ENCODE measurements around the gene TMEM258.

The TMEM258 gene

GRCh38 chr11:61795876-61796526 is 3.6 kb upstream of the TMEM258 start:
- no peak for DNase-seq (ENCODE audit: low read depth in 2 of 2)

DNA sequence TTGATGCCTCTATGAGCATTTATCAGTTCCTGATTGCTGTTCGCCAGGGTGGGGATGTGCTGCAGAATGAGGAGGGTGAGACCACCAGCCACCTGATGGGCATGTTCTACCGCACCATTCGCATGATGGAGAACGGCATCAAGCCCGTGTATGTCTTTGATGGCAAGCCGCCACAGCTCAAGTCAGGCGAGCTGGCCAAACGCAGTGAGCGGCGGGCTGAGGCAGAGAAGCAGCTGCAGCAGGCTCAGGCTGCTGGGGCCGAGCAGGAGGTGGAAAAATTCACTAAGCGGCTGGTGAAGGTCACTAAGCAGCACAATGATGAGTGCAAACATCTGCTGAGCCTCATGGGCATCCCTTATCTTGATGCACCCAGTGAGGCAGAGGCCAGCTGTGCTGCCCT is 3.1 kb upstream of the TMEM258 start:
- no peak for DNase-seq (ENCODE audit: low read depth in 2 of 2)

- DNase-seq (ENCODE audit: low read depth in 2 of 2): no peak
Measured at GRCh38 chr11:61794579-61794978, 2.2 kb upstream of the TMEM258 start.

- DNase-seq (ENCODE audit: low read depth in 2 of 2): no peak
Measured at GRCh38 chr11:61793829-61794204, 1.4 kb upstream of the TMEM258 start.

DNA sequence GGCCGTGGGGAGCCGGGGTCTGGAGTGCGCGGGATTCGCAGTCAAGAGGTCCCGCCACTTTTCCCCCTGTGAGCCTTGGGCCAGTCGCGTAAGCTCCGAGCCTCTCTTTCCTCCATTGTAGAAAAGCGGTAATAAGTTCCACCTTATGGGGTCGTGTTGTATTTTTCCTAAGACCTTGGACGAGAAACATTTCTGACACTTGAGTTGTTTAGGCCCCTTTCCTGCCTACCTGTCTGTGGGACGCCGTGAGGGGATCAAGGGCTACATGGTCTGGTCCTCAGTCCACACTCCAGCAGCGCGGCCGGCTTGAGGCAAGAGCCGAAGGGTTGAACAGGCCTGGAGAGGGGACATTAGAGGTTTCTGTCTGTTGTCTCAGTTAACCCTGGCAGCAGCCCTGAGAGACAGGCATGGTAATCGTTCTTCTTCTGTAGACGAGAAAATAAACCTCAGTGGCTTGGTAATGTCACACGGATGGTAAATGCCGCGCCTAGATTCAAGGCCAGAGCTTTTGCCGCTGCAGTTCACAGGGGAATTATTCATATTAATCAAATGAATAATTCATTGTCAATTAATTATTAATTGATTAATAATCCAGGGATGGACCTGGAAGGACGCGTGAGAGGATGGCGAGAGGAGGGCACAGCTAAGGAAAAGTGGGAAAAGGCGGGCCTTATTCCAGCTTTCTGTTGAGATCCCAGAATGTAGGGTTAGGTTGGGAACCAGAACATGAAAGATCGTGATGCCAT is 857 bp upstream of the TMEM258 start:
- DNase-seq (ENCODE audit: low read depth in 2 of 2): no peak

DNA sequence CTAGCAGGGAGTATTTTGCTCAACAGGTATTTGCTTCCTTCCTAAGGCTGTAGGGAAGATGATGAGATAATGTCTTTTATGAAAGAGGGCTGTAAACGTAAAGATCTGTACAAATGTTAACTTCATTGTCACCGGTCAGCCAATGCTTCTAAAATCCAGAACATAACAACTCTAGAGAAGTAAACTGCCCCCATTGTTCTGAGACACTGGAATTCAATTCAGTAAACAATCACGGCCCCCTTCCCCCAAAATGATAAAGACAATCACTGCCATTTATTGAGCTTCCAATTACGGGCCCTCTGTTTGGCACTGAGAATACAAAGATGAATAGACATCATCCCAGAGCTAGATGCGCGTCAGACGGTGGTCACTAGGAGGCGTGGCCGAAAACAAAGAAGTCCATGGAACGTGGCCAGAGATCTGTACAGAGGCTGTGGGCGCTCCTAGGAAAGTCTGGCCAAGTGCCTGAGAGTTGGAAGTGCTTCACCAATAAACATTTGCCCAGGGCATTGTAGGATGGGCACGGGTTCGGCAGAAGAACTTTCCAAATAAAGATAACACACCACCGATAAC is 576 bp downstream of the TMEM258 start:
- DNase-seq (ENCODE audit: low read depth in 2 of 2): peak in 1 of 2 donors; percentile 26

GRCh38 chr11:61787928-61788491 is 4.4 kb downstream of the TMEM258 start:
- no peak for DNase-seq (ENCODE audit: low read depth in 2 of 2)

DNA sequence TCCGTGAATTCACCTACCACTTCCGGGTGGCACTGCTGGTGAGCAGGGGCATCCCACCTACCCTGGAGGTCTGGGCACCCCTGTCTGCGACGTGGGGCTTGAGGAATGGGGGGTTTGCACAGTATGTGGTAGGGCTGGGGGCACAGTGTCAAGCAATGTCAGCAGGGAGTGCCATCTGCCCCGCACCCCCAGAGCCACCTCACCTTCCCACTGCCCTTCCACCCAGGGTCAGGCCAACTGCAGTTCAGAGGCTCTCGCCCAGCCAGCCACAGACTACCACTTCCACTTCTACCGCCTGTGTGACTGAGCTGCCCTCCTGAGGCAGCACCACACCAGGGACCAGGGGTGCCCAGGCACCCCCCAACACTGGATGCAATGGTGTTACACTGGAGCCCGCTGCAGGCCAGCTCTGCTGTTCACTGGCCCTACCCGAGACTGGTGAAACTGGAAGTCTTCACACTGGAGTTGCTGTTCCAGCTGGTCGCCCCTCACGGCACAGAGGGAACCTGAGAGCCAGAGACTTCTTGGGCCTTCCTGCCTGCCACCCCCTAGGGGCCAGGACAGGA is 6.5 kb downstream of the TMEM258 start:
- no peak for DNase-seq (ENCODE audit: low read depth in 2 of 2)

DNA sequence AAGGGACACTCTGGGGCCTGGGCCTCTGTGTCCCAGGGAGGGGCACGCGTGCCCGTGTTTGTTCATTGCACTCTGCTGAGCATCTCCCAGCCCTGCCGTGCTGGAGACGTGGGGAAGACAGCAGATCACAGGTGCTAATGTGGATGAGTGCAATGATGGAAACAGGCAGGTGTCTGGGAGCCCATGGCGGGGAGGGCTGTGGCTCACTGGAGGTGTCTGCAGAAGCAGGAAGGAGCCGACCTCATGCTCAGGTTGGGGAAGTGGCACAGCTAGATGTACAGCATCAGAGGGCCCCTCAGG is 7.9 kb downstream of the TMEM258 start:
- DNase-seq (ENCODE audit: low read depth in 2 of 2): no peak

DNA sequence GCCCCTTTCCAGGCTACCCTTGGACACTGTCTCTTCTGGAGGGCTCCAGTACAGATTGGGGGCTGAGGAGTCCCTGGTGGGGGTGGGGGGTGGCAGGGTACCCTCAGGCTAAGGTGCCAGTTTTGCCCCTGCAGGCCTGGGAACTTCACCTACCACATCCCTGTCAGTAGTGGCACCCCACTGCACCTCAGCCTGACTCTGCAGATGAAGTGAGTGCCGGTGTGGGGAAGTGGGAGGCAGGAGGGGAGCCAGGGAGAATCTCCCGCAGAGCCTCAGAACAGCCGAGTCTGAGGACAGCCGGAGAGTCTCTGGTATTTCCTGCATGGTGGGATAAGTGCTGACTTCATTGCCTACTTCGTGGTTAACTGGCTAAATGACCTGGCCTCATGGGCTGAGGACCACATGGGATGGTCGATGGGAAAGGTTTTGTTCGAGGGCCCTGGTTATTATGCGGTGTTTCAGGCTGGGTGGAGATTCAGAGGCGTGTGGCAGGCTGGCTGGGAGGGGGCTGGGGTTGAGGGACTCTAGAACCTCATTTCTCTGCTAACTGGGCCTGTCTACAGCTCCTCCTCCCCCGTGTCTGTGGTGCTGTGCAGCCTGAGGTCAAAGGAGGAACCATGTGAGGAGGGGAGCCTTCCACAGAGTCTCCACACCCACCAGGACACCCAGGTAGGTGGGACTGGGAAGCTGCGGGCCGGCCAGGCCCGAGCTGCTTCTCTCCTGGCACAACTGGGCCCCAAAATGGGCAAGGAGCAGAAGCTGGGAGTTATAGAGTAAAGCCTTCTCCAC is 8.5 kb downstream of the TMEM258 start:
- no peak for DNase-seq (ENCODE audit: low read depth in 2 of 2)

- no peak for DNase-seq (ENCODE audit: low read depth in 2 of 2)
Measured at GRCh38 chr11:61782841-61783240, 9.6 kb downstream of the TMEM258 start.

- no peak for DNase-seq (ENCODE audit: low read depth in 2 of 2)
Measured at GRCh38 chr11:61782299-61782698, 10.1 kb downstream of the TMEM258 start.

DNA sequence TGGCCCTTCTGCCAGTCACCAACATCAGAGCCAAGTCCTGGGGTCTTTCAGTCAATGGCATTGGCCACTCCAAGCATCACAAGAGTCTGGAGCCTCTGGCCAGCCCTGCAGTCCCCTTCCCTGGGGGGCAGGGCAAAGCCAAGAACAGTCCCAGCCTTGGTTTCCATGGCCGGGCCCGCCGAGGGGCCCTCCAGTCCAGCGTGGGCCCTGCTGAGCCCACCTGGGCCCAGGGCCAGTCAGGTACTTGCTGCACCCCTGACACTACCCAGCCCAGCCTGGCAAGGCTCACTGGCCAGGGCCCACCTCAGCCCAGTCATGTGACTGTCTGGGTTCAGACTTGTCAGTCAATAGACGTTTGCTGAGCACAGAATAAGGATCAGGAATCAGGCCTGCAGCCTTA is 10.8 kb downstream of the TMEM258 start:
- DNase-seq (ENCODE audit: low read depth in 2 of 2): no peak

DNA sequence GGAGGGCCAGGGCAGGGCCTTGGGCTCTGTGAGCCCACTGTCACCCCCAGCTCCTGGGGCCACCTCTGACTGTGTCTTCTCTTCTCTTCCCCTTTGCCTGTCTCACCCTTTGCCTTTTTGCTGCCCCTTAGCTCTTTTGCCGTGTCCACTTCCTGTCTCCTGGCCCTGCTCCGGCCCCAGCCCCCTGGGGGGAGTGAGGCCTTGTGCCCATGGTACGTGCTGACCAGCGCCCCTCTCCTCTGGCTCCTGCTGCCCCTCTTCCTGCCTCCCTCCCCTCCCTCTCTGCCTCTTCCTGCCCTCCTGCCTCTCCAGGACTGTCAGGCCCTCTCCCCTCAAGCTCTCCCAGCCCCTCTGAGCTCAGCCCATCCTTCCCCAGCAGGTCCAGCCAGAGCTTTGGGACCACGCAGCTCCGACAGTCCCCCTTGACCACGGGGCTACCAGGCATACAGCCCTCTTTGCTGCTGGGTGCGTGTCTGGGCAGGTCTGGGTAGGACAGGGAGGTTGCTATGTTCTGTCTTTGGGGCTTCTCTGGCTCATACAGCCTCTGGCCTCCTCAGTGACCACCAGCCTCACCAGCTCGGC is 11.7 kb downstream of the TMEM258 start:
- no peak for DNase-seq (ENCODE audit: low read depth in 2 of 2)

GRCh38 chr11:61779666-61780525 is 12.5 kb downstream of the TMEM258 start:
- DNase-seq (ENCODE audit: low read depth in 2 of 2): no peak

DNA sequence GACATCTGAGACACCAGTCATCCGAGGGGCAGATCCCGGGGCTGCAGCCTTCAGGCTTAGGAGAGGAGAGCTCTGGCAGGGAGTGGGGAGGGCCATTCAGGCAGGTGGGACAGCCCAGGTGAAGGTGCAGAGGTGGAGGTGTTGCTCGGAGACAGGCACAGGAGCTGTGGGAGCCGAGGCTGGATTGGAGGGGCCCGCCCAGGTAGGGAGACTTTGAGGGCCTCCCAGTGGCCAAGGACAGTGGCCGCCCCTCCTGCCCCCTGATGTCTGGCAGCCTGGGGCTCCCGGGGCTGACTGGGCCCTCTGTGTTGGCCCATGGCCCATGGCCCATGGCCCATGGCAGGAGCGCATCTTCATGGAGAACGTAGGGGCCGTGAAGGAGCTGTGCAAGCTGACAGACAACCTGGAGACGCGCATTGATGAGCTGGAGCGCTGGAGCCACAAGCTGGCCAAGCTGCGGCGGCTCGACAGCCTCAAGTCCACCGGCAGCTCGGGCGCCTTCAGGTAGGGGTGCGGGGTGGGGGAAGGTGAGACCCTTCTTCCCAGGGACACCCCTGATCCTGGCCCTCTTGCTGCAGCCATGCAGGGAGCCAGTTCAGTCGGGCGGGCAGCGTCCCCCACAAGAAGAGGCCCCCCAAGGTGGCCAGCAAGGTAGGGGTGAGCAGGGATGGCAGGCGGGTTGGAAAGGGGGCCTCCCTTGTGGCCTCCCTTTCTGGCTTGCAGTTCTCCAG is 13.3 kb downstream of the TMEM258 start:
- DNase-seq (ENCODE audit: low read depth in 2 of 2): no peak

- no peak for DNase-seq (ENCODE audit: low read depth in 2 of 2)
Measured at GRCh38 chr11:61778357-61778886, 14.0 kb downstream of the TMEM258 start.

- DNase-seq (ENCODE audit: low read depth in 2 of 2): peak; percentile 43 to 44
Measured at GRCh38 chr11:61777234-61778090, 14.9 kb downstream of the TMEM258 start.

Measured in stimulated activated CD8-positive, alpha-beta memory T cell treated with anti-CD3 and anti-CD28 coated beads, Interleukin-2, amount 100 ng/mL, for 48 hours (primary cell).